GM21423 (cell line): ENCODE measurements around the gene ERC2.

ENCODE experiments used
- ATAC-seq: cut with Tn5 transposase; IDR thresholded peaks from one replicate; pipeline ENCODE4 v1.9.1; 2021; ENCODE audit warnings: mild to moderate bottlenecking, moderate library complexity; ENCODE audit not compliant: unreplicated experiment

Gene ERC2

DNA sequence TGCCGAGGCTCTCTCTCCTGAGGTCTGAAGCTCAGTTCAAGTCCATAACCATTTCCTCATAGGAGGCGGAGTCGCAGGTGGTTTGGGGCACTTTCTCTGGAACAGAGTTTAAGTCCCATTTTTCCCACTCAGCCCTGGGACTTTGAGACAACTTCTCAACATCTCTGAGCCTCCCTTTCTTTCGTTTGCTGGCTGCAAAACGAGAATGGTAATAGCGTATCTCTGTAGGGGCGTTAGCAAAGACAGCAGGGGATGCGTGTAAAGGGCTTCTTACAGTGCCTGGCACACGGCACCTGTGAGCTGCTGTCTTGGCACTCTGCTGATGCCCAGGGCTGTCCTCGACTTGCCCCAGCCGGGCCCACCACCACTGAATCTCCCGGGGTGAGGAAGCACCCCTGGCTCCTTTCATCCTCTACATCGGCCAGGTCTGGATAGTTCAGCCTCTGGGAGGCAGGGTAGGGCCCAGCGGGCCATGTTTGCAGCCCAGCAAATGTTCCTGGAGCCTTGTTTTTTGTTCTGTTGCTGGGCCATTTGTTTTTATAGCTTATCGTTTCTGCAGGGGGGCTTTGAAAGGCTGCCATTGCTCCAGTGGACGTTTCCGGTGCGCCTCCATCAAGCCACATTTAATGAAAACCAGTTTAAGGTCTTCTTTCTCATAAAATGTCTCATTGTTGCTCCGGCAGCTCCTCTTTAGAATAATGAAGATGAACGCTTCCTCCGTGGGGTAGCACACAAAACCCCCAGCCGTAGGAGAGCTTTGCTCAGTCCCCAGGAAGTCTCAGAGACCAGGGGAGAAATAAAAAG lies 921.2 kb downstream of the ERC2 start:
- no peak for ATAC-seq

- ATAC-seq = no peak
These were observed 922.3 kb downstream of the ERC2 start for GRCh38 chr3:55545995-55546394.

- no peak for ATAC-seq
These were observed 924.0 kb downstream of the ERC2 start for GRCh38 chr3:55544219-55544618.

- ATAC-seq = no peak
These were observed 925.1 kb downstream of the ERC2 start for GRCh38 chr3:55543181-55543614.

DNA sequence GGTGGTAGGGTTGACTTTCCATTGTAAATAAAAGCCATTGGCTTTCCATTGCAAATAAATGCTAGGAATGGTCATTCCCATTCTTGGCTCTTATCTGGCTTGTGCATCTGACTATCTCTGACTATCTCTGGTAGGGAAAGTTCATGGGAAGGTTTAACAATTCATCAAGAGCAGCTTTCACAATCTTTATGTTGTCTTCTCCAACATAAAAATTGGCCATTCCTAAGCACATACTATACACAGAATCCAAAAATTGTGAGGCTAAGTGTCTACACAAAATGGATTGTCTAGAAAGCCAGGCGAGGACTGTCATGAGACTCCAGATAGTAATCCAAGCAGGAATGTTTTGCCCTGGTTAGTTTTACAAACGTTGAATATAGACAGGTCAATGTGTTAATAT lies 926.8 kb downstream of the ERC2 start:
- no peak for ATAC-seq

DNA sequence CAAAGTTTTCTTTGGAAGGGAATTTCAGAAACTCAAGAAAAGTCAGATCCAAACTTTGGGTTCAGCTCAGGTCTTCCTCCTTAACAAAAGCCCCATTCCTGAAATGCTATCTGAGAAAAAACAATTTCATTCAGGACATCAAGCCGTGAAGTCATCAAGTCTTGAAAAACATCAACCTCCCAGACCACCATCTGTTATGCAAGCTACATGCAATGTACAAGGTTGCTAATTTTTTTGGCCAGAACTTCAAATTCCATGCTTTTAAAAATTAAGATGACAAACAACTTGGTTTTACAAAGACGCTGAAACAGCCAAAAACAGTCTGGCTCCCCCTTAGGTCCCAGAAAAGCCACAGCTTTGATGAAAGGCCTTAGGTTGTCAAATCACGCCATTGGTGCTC lies 927.3 kb downstream of the ERC2 start:
- no peak for ATAC-seq

DNA sequence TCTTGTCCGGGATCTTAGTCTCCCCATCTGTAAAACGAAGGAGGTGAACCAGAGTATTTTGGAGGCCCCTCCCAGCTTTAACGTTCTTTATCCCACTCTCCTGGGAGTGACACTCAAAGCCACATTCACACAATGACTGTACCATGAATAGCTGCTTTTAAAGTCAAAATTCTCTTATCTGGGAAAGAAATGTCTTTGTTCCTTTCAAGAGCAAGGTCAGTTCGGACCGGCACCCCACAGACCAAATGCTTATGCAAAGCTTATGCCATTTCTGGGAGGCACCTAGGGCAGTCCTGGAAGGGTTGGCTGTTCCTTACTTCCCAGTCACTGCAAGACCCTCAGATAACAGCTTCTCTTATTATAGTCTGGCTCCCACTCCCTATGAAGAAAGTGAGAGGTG lies 927.7 kb downstream of the ERC2 start:
- ATAC-seq = no peak

DNA sequence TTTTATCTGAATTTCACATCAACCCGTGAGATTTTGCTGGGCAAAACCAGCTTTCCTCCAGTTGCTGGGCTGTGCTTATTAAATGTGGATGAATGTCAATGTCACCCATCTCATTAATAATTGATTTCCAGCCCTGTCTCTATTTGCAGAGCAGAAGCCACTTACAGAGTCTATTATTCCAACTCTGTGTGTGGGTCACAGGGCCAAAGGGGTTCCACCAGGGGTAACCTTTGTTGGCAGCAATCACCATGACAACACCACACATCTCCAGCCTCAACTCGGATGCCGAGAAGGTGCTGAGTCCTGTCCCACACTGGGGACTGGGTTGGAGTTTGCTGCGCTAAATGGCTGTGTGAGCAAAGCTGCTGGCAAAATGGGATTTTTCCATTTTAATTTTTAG lies 930.1 kb downstream of the ERC2 start:
- ATAC-seq = no peak

- no peak for ATAC-seq
These were observed 930.7 kb downstream of the ERC2 start for GRCh38 chr3:55537563-55537962.

DNA sequence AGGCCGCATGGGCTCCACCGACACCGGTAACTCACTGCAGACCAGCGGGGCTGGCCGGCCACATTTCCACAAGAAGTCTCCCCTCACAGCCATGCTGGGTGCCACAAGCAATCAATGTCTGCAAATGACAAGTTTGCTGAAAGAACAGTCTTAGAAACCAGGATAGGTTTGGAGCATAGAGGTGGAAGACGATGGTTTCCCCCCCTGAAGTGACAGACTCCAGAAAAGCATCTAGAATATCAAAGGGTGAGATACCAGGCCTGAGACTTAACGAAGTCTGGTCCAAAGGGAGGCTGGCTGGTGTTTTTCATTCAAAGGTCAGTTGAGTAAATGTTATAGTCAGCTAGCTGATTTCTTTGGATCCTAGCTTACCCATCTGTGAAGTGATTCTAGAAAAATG lies 931.1 kb downstream of the ERC2 start:
- ATAC-seq = no peak

GRCh38 chr3:55534876-55535275 lies 933.4 kb downstream of the ERC2 start:
- no peak for ATAC-seq

GRCh38 chr3:55532806-55533205 lies 935.5 kb downstream of the ERC2 start:
- no peak for ATAC-seq

- ATAC-seq = no peak
These were observed 936.9 kb downstream of the ERC2 start for GRCh38 chr3:55531321-55531720.

DNA sequence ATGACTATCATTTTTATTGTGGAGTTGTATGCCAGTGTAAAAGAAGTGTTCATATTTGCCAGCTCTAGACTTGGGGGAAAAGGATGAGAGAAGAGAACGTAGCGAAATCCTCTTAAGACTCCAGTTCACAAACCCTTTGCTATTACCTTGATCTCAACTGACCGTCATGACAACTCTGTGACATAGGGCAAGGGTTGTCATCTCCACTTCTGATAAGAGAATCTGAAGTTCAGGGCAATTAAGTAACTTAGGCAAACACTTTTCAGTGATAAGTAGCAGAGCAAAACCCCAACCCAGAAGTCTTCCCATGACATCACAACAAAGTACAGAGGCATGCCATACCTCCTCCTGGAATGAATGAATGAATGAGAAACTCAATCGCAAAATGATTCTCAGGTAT lies 940.9 kb downstream of the ERC2 start:
- ATAC-seq = no peak

DNA sequence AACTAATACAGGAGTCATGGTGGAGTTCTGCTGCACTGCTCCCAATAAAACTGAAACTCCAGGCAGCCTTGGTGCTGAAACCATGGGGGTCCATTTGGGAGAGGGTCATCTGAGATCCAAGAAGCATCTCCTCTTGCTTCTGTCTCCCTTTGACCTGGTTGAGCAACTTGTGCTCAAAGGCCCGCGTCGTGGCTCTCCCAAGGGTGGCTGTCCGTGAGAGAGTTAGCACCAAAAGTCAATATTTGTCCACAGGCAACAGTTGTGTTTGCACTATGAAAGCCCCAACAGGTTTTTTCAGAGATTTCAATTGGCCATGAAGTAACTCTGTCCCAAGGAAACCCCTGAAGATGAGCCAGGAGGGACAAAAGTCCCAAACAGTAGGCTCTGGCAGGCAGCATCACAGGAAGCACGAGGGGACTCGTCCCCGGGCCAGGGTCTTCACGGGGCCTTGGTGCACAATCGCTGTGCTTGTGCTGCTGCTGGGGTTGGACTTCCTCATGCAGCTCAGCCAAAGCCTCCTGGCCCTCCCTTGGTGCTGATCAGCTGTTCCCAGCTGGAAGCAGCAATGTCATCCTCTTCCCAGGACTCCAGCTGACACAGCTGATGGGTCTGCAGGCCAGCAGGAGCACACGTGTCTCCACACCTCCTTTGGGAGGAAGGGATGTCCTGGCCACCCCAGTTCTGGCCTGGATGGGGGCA lies 941.8 kb downstream of the ERC2 start:
- no peak for ATAC-seq

GRCh38 chr3:55525436-55525835 lies 942.8 kb downstream of the ERC2 start:
- no peak for ATAC-seq

- ATAC-seq = no peak
These were observed 943.6 kb downstream of the ERC2 start for GRCh38 chr3:55524565-55525244.

DNA sequence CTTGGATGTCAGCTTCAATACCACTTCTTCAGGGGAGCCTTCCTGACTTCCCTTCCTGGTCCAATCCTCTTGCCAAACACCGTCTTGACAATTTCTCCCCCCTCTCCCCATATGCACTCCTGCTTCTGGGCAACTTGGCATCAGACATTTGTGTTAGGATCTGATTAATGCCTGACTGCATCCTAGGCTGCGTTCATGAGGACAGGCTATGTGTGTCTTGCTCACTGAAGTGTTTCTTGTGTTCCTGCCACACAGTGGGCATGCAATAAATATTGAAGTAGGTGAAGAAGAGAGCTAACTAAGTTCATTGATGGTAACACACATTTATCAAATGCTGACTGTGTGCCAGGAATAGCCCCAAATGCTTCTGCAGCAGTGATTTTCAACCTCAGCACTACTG lies 944.8 kb downstream of the ERC2 start:
- ATAC-seq = no peak

- ATAC-seq = no peak
These were observed 946.4 kb downstream of the ERC2 start for GRCh38 chr3:55521738-55522421.

- ATAC-seq = no peak
These were observed 947.1 kb downstream of the ERC2 start for GRCh38 chr3:55521064-55521737.

- no peak for ATAC-seq
These were observed 949.2 kb downstream of the ERC2 start for GRCh38 chr3:55519019-55519418.
